Keratinocyte (primary cell): ENCODE results near the gene NEGR1. TPM values are rescaled to one million over a fixed set of nuclear protein-coding genes. Genes with fewer than 3 reads are reported as not detected.

Source experiments
- DNase-seq: peaks from one replicate; pipeline ENCODE4 v3.0.0-alpha.2; 2011; ENCODE audit warnings: low read depth, missing footprints, low spot score
- FAIRE-seq: peaks from 2 replicates; lab custom pipeline; 2011; peaks lifted over from hg19 to GRCh38; lab: Jason Lieb, UNC
- H2AFZ ChIP-seq: 2 replicates; pipeline ENCODE4 v1.6.0; 2012; ENCODE audit warnings: low read length, control low read depth, inconsistent platforms; ENCODE audit not compliant: control insufficient read depth
- H3K27ac ChIP-seq: 2 replicates; pipeline ENCODE4 v1.5.1; 2011; ENCODE audit warnings: low read length; ENCODE audit not compliant: control insufficient read depth, insufficient read depth
- H3K27me3 ChIP-seq: 3 replicates; pipeline ENCODE4 v1.6.0; 2011; ENCODE audit warnings: low read length; ENCODE audit not compliant: control insufficient read depth, insufficient read depth; ENCODE audit errors: extremely low read depth
- H3K36me3 ChIP-seq, 2 experiments: 2 replicates in 1 of 2; 3 replicates in 1 of 2; pipeline ENCODE4 v1.5.1; 2011; ENCODE audit warnings: low read length in 2 of 2, mild to moderate bottlenecking in 1 of 2; ENCODE audit not compliant: control insufficient read depth in 2 of 2, insufficient read depth in 2 of 2; ENCODE audit errors: extremely low read depth in 1 of 2
- H3K4me1 ChIP-seq: 3 replicates; pipeline ENCODE4 v1.5.1; 2011; ENCODE audit warnings: low read length; ENCODE audit not compliant: control insufficient read depth, insufficient read depth; ENCODE audit errors: extremely low read depth
- H3K4me2 ChIP-seq: 3 replicates; pipeline ENCODE4 v1.6.0; 2011; ENCODE audit warnings: low read depth, low read length; ENCODE audit not compliant: control insufficient read depth, insufficient read depth; ENCODE audit errors: extremely low read depth
- H3K4me3 ChIP-seq, 3 experiments: fragments of 200-600 bp in 1 of 3; sonication (generic) in 1 of 3; 2 replicates in 2 of 3; 3 replicates in 1 of 3; pipeline ENCODE4 v1.5.1; 2011 to 2016; ENCODE audit warnings: low read length in 3 of 3, mild to moderate bottlenecking in 3 of 3, control low read depth in 2 of 3, inconsistent platforms in 1 of 3, low read depth in 1 of 3, mixed read lengths in 1 of 3, mixed run types in 1 of 3, moderate library complexity in 1 of 3; ENCODE audit not compliant: control insufficient read depth in 2 of 3, insufficient read depth in 2 of 3; ENCODE audit errors: extremely low read depth in 1 of 3
- H3K79me2 ChIP-seq: 2 replicates; pipeline ENCODE4 v1.6.0; 2012; ENCODE audit warnings: low read length; ENCODE audit not compliant: control insufficient read depth, insufficient read depth
- H3K9ac ChIP-seq: 3 replicates; pipeline ENCODE4 v1.6.0; 2011; ENCODE audit warnings: low read length; ENCODE audit not compliant: control insufficient read depth, insufficient read depth; ENCODE audit errors: extremely low read depth
- H3K9me1 ChIP-seq: 3 replicates; pipeline ENCODE4 v1.6.0; 2011; ENCODE audit warnings: low read length; ENCODE audit not compliant: control insufficient read depth, insufficient read depth; ENCODE audit errors: extremely low read depth
- H3K9me3 ChIP-seq: 2 replicates; pipeline ENCODE4 v1.5.1; 2012; ENCODE audit warnings: low read depth, low read length; ENCODE audit not compliant: control insufficient read depth
- H4K20me1 ChIP-seq: 3 replicates; pipeline ENCODE4 v1.6.0; 2011; ENCODE audit warnings: low read length; ENCODE audit not compliant: control insufficient read depth, insufficient read depth; ENCODE audit errors: extremely low read depth
- CTCF ChIP-seq, 3 experiments: IDR thresholded peaks in 1 of 3; conservative IDR thresholded peaks in 1 of 3; optimal IDR thresholded peaks in 1 of 3; 2 replicates in 2 of 3; 3 replicates in 1 of 3; pipeline versions ENCODE3 to v1.5.1; 2011; ENCODE audit warnings: low read length in 3 of 3, mild to moderate bottlenecking in 3 of 3, moderate library complexity in 2 of 3, control low read depth in 1 of 3, inconsistent platforms in 1 of 3; ENCODE audit not compliant: insufficient read depth in 2 of 3; ENCODE audit errors: extremely low read depth in 1 of 3
- EZH2 ChIP-seq: IDR thresholded peaks from one replicate; pipeline ENCODE4 v1.6.1; 2012; ENCODE audit warnings: inconsistent platforms, mild to moderate bottlenecking, low read length, moderate library complexity
- dilution Hi-C: fragments of 300-500 bp; cut with MboI; formaldehyde crosslinking; loops from one replicate; pipeline ENCODE4 v1.7.0; 2020; ENCODE audit warnings: low sequenced_read_pairs; ENCODE audit not compliant: extremely low pct_ligation_motif_present
- polyA plus RNA-seq, 5 experiments: library from polyadenylated mRNA; depleted of rRNA in 3 of 5; stranded (reverse) in 3 of 5; stranded (forward) in 1 of 5; unstranded in 1 of 5; fragments of >200 nt; gene quantifications; 1 replicate in 1 of 5; 2 replicates in 3 of 5; 3 replicates in 1 of 5; pipeline versions ENCODE4 v1.2.1 to v1.2.3, GENCODE V29; 2011 to 2012; ENCODE audit warnings: missing spikeins in 2 of 5, low read depth in 1 of 5, low replicate concordance in 1 of 5

The NEGR1 gene
- polyA plus RNA-seq, 1 donor (not counting 4 experiments of a cell fraction or from before 2014, with no cell fraction given), result 1.6 TPM

DNA sequence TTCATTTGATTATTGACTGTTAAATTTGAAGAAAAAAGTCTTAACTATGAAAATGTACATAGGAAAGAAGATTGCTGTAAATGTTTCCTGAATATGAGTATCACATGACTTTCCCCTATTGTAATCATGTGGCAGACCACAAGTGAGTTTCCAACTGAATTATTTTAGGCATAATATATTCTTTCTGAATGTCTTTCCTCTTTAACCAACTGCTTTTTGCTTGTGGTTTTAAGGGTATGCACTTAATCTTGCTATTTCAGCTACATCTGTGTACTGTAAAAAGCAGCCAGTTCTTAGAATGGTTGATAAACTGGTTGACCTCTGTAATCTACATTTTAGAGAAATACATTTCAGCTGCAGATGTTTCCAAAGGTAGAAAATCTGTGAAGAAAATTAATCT is 400.7 kb downstream of the NEGR1 start:
- Histone ChIP-seq H3K9me3 (no peaks in the 10 kb centered on the region), H3K4me3 (no peak overlapping the region), H3K9me1 (no peaks in the 10 kb centered on the region), H2AFZ (no peak overlapping the region), H3K36me3 (no peaks in the 10 kb centered on the region), H3K79me2 (no peaks in the 10 kb centered on the region), H3K27ac (no peak overlapping the region), H3K27me3 (no peaks in the 10 kb centered on the region), H3K9ac (no peak overlapping the region), H4K20me1 (no peaks in the 10 kb centered on the region), H3K4me2 (no peak overlapping the region), H3K4me1 (peaks cover 4% of the 10 kb centered on the region)
- dilution Hi-C loops, result no loop called here
- TF ChIP-seq EZH2, result no peak
- TF ChIP-seq CTCF (optimal IDR thresholded peaks at IDR 0.05 in 1 of 3, IDR thresholded peaks at IDR 0.05 in 1 of 3, conservative IDR thresholded peaks at IDR 0.05 in 1 of 3; ENCODE audit: extremely low read depth in 1 of 3, insufficient read depth in 2 of 3, low read length in 3 of 3), result no peak
- FAIRE-seq (no peak), DNase-seq (no peak)

- Histone ChIP-seq H3K4me3 (no peak overlapping the region), H3K27ac (no peak overlapping the region), H3K36me3 (no peaks in the 10 kb centered on the region), H3K4me1 (no peaks in the 10 kb centered on the region), H4K20me1 (no peaks in the 10 kb centered on the region), H3K9me1 (no peaks in the 10 kb centered on the region), H3K79me2 (no peaks in the 10 kb centered on the region), H3K4me2 (no peak overlapping the region), H3K27me3 (no peaks in the 10 kb centered on the region), H3K9me3 (no peaks in the 10 kb centered on the region), H2AFZ (no peak overlapping the region), H3K9ac (no peak overlapping the region)
- no peak for DNase-seq
- TF ChIP-seq CTCF (optimal IDR thresholded peaks at IDR 0.05 in 1 of 3, IDR thresholded peaks at IDR 0.05 in 1 of 3, conservative IDR thresholded peaks at IDR 0.05 in 1 of 3; ENCODE audit: extremely low read depth in 1 of 3, insufficient read depth in 2 of 3, low read length in 3 of 3), result no peak
- dilution Hi-C loops, result no loop called here
- FAIRE-seq, result no peak
Measured at GRCh38 chr1:71869326-71869725, 413.0 kb downstream of the NEGR1 start.
